Activated T-cell treated with anti-CD3 and anti-CD28 coated beads for 24 hours (primary cell): ENCODE data around the gene HTT.
"Not testable (repeated sequence)": the region's sequence is repeated elsewhere in the genome, so short reads cannot be mapped to it uniquely, and the experiment has no call there.

Experiments used
- DNase-seq: peaks from one replicate; pipeline ENCODE4 v3.0.0-alpha.2; 2020; ENCODE audit warnings: low read depth

Gene HTT

DNA sequence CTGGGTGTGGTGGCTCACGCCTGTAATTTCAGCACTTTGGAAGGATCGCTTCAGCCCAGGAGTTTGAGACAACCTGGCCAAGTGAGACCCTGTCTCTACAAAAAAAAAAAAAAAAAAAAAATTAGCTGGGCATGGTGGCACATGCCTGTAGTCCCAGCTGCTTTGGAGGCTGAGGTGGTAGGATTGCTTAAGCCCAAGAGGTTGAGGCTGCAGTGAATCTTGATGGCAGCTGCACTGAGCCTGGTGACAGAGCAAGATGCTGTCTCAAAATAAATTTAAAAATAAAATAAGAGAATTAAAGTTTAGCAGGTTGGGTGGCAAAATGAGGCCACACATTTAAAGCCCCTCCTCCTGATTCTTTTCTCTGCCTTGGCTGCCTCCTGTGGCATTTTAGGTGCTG lies 47.1 kb downstream of the HTT start:
- DNase-seq, result no peak

DNA sequence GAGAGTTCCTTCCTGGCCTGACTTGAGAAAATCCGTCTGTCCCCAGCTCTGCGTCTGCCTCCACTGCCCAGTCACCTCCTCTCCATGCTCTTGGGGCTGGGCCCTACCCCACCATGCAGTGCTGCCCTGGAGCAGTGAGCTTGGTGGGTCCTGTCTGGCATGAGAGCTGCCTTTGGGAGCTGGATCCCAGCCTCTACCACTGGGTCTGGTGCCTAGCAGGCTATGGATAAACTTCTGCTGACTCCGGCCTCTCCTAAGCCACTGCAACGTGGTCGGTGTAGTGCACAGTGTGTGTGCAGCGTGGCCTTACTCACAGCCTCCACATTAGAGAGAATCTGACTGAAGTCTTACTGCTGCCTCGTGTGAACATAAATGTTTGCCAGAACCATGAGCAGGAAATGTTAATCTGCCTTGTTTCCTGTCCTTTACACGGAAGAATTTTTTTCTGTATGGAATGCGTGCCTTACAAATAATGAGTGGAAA lies 47.6 kb downstream of the HTT start:
- no peak for DNase-seq

DNA sequence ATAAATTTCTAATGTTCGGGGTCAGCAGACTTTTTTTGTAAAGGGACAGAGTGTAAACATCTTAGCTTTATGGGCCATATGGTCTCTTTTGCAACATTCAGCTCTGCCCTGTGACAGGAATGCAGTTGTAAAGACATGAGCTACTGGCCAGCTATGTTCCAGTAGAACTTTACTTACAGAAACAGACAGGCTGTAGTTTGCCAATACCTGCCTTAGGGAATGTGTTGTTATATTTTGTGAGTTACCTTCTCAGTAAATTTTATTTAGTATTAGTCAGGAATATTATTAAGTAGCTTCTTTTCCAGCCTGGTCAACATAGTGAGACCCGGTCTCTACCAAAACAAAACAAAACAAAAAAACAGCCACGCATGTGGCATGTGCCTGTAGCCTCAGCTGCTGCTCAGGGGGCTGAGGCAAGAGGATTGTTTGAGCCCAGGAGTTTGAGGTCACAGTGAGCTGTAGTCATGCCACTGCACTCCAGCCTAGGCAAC lies 48.7 kb downstream of the HTT start:
- no peak for DNase-seq

DNA sequence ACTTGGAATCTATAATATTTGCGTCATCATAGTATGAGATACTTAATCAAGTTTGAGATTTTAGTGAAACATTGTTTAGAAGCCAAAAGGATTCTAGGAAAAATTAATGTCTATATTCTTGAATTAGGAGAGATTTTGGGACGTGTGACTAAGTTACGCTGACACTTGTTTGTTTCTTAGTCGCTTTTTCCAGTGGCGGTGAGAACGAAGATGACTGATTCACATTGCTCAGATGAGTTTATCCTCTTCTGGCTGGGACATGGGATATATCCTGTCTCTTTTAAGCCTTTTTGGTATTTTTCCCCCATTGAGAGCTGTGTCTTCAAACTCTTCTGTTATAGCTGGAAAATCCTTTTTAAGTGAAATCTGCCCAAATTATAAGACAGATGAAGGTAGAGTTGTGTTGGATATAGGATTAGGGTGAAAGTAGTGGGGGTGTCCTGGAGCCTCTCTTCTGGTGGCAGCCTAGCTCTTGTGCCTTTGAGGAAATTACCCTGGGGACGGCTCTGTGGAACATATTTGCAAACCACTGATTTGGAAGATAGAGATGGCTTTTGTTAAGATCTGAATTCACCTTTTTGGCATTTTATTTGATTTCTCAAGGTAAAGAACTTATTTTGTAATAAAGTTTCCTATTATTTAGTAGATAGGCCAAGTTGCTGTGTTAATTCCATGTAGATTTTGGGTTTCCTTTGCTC lies 49.7 kb downstream of the HTT start:
- DNase-seq, result no peak

DNA sequence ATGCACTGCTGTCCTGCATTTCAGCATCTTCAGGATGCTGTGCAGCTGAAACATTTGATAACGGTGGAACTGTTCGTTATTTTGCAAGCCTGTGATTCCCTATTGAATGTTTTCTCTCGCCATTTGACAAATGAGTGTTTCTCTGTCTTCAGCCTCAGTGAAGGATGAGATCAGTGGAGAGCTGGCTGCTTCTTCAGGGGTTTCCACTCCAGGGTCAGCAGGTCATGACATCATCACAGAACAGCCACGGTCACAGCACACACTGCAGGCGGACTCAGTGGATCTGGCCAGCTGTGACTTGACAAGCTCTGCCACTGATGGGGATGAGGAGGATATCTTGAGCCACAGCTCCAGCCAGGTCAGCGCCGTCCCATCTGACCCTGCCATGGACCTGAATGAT lies 52.6 kb downstream of the HTT start:
- DNase-seq, result no peak

DNA sequence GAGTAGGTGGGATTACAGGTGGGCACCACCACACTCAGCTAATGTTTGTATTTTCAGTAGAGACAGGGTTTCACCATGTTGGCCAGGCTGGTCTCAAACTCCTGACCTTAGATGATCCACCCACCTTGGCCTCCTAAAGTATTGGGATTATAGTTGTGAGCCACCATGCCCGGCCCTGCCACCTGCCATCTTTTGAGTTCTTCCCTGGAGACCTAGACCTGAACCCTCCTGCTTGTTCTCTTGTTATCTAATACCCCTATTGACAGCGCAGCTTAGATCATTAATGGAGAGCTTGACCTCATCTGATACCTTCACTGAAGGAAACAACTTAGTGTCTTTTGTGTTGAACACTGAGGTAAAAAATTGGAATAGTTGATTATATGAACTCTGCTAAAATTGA lies 53.6 kb downstream of the HTT start:
- no peak for DNase-seq

DNA sequence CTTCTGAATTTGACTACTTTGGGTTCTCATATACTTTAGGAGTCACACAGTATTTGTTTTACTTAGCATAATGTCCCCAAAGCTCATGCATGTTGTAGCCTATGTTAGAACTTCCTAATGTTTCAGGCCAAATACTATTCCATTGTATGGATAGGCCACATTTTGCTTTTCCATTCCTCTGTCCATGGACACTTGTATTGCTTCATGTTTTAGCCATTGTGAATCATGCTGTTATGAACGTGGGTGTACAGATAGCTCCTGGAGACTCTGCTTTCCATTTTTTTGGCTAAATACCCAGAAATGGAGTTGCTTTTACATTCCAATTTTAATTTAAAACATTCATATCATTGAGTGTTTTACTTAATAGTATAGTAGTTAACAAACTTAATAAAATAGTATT lies 54.5 kb downstream of the HTT start:
- no peak for DNase-seq

DNA sequence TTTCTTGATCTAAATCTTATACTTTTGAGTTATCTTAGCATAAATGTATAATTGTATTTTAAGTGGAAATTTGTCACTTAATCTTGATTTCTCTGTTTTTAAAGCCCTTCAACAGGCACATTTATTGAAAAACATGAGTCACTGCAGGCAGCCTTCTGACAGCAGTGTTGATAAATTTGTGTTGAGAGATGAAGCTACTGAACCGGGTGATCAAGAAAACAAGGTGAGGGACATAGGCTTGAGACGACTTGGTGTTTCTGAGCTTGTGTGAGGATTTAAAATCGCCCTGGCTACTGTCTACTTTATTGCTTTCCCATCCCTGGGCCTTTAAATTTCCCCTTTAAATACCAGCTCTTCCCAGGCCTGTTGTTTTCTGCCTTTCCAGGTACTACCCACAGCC lies 55.7 kb downstream of the HTT start:
- no peak for DNase-seq

DNA sequence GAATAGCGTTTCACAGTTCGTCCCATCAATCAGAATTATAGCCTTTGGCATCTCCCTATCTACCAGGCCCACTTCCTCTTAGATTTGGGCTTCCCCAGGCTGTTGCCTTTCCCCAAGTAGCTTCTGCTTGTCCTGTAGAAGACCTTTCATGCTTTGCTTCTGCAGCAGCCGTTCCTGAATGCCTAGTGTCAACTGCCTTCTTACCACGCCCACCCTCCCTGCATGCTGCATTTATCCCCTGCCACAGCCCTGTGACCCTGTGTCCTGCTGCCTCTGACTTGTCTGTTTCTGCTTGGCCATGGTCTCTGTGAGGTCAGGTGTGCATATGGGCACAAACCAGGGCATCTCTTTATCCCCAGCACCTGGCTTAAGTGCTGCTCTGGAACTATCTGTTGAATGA lies 56.3 kb downstream of the HTT start:
- DNase-seq, result no peak

DNA sequence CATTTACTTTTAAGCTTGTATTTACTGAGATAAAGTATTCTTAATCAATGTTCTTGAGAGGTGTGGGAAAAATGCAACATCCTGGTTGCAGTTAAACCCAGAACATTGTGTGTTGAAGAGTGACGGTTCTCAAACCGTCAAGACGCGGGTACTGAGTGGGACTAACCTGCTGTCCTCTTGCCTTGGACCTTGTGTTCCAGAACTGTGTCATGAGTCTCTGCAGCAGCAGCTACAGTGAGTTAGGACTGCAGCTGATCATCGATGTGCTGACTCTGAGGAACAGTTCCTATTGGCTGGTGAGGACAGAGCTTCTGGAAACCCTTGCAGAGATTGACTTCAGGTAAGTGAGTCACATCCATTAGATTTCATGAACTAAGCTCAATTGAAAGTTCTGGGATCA lies 59.7 kb downstream of the HTT start:
- no peak for DNase-seq

DNA sequence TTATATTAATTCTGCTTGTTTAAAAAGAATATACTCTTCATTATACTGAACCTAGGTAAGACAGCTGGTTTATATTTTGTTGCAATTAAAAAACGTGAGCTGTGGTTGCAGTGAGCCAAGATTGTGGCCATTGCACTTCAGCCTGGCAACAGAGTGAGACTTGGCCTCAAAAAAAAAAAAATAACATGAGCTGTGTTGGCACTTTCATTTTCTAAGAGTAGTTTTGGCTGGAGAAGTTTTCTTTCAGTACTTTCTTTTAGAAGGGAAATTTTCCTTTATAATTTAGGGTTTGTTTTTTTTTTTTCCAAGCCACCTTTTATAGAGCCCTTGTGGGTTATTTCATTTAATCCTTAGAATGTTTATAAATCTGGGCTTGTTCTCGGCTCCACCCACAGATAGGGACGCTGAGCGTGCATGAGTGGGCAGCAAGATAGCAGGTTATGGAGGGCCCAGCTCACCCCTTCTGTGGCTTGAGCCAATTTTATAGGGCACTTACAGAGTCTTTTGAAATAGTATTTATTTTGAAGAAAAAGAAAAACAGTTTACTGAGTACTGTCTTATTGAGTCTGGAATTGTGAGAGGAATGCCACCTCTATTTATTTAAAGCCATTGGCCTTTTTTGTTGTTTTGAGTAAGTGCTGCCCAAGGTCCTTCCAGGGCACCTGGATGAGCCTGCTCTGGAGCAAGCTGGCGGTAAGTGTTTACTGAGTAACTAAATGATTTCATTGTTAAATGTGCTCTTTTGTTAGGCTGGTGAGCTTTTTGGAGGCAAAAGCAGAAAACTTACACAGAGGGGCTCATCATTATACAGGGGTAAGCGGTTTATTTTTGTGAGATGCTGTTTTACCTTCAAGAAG lies 60.9 kb downstream of the HTT start:
- DNase-seq, result no peak

DNA sequence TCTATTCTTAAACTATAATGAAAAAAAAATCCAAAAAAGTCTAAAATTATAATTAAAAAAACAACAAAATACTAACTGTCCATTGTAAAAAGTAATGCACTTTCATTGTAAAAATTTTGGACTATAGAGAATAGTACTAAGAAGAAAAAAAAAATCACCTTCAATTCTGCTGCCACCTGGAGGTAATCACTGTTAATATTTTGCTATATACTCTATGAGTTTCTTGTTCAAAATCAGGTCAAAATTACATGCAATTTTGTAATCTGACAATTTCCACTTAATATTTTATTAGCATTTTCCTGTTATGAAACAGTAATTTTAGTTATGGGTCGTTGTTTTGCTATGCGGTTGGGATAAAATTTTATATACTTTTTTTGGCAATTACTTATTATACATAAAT lies 62.0 kb downstream of the HTT start:
- no peak for DNase-seq

DNA sequence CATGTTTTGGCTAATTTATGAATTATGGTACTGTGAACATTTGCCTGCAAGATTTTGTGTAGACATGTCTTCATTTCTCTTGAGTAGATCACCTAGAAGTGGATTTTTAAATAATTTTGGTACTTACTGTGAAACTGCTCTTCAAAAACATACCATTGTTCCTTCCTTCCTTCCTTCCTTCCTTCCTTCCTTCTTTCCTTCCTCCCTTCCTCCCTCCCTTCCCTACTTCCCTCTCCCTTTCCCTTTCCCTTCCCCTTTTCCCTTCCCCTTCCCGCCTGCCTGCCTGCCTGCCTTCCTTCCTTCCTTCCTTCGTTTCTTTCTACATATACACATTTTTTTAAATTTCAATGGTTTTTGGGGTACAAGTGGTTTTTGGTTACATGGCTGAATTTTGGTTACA lies 63.4 kb downstream of the HTT start:
- no peak for DNase-seq

DNA sequence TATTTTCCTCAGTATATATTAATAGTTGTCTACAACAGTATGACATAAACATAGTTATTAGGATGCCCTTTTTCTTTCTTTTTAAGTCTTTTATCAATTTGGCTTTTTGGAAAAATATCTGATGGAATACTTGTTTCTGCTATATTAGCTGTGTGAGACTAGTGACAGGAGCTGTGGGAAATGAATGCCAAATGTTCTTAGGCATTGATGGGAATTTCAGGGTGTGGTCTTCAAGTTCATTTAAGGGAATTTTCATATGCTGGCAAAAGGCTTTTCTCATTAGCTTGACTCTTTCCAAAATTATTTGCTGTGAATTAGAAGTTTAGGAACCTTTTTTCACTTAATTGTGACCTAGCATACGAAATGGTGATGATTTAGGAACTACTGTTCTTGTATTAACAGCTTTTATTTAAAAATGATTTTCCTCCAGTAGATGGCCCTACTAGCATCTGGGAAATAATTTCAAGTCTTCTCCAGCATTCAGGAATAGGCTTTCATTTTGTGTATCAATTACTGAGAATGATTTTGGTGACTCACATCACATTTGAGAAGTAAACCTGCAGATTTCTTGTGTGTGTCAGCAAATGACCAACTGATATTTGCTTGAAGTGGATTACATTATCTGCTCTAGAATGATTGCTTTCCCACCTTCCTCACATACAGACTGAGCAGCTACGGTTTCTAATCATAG lies 70.9 kb downstream of the HTT start:
- no peak for DNase-seq

DNA sequence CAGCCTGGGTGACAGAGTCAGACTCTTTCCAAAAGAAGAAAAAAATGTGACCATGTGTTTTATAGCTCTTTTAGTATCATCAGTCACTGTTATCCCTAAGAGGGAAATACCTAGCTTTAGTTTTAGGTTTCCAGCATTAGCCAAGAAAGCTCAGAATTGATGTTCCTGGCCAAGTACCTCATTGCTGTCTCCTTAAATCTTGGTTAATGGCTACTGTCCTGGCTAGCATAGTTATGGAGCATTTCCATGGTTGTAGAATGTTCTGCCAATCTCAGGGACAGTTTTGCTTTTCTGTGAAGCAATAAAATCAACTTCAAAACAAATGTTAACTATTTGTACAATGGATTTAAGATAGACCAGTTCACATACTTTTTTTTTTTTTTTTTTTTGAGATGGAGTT lies 74.4 kb downstream of the HTT start:
- no peak for DNase-seq

DNA sequence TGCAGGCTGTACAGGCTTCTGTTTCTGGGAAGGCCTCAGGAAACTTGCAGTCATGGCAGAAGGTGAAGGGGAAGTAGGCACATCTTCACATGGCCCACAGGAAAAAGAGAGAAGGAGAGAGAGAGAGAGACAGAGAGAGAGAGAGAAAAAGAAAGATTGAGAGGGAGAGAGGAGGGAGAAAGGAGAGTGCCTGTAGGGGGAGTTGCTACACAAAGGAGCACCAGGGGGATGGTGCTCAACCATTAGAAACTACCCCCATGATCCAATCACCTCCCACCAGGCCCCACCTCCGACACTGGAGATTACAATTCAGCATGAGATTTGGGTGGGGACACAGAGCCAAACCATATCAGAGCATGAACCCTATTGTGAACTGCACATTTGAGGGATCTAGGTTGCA lies 76.8 kb downstream of the HTT start:
- DNase-seq, result not testable (repeated sequence)

DNA sequence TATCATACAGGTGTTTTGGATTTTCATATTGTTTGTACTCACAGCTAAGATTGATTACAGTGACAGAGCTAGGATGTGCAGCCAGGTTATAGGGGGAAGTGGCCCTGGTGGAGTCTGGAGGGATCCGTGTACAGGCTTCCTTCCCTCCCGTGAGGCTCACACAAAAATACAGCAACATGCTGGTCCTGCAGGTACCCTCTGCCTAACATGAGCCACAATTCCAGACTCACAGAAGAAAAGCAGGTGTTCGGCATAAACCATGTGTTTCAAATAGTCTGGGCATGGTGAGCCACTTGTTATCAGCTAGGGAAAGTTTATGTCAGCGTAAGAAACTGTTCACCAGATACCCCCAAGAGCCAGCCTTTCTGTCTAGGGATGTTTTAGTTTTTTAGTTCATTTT lies 82.9 kb downstream of the HTT start:
- no peak for DNase-seq

DNA sequence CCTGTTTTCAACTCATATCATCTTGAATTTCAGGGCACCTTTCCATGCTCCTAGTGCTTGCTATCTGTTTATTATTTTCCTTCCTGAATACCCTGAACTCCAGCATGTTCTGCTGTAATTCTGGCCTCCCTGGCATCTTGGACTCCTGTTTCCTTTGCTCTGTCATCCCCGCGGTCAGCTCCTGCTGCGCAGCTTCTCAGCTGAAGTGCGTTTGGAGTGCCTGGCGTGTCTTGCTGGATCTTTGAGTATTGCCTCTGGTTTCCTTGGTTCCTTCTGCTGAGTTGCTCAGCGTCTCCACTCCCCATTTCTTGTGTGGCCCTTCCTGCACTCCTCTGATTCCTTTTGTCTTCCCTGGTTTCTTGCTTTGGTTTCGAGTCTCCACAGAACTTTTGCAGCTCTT lies 84.4 kb downstream of the HTT start:
- DNase-seq, result no peak

DNA sequence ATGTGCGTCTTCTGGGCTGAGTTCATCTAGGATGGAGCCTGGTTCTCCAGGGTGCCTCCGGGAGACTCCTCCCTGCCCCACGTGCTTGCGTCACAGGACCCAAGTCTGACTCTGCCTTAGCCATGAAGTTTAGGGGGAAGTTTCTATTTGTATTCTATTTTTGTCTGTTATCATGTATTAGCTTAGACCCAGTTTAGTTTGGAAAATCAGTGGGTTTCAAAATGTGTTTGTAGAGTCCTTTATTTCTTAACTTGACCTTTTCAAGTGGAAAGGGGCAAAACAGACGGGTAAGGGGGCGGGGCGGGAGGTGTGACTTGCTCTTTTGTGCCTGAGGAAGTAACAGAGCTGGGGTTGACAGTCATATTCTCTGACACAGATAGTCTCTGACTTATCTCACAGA lies 86.0 kb downstream of the HTT start:
- DNase-seq, result no peak

DNA sequence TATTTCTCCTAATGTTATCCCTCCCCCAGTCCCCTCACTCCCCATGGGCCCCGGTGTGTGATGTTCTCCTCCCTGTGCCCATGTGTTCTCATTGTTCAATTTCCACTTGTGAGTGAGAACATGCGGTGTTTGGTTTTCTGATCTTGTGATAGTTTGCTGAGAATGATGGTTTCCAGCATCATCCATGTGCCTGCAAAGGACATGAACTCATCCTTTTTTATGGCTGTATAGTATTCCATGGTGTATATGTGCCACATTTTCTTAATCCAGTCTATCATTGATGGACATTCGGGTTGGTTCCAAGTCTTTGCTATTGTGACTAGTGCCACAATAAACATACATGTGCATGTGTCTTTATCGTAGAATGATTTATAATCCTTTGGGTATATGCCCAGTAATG lies 86.6 kb downstream of the HTT start:
- not testable (repeated sequence) for DNase-seq

DNA sequence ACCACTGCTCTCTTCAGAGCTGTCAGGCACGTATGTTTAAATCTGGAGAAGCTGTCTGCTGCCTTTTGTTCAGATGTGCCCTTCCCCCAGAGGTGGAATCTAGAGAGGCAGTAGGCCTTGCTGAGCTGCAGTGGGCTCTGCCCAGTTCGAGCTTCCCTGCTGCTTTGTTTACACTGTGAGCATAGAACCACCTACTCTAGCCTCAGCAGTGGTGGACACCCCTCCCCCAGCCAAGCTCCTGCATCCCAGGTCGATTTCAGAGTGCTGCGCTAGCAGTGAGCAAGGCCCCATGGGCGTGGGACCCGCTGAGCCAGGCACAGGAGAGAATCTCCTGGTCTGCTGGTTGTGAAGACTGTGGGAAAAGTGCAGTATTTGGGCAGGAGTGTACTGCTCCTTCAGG lies 92.0 kb downstream of the HTT start:
- DNase-seq, result not testable (repeated sequence)

DNA sequence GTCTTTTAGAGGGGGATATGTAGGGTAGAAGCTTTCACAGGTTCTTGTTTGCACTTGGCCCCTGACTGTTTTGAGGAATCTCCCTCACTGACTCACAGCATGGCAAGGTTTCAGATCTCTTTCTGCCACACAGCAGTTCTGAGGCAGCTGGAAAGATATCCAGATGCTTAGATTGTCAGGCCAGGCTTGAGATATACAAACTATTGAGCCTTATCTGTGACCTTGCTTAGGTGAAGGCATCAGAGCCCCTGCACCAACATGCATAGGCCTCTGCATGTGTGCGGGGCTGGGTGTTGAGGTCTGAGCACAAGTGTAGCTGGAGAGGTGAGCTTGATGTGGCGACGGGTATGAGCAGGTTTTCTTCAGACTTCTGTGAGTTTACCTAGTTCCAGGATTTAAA lies 93.5 kb downstream of the HTT start:
- DNase-seq, result no peak
